Lung (tissue), 12 donors: ENCODE results near the gene KLF6. TPM values are rescaled to one million over a fixed set of nuclear protein-coding genes. Genes with fewer than 3 reads are reported as not detected.
A peak's percentile ranks its signal among the peaks of the same experiment; 100 is the strongest.

Experiments used
- ATAC-seq: fragments of 200-7000 bp; cut with Tn5 transposase; one replicate; pipeline ENCODE4 v1.9.1; 2020; ENCODE audit warnings: moderate number of reproducible peaks; ENCODE audit not compliant: insufficient read depth, low FRiP score
- DNase-seq, 3 donors: peaks; one replicate each; pipeline ENCODE4 v3.0.0-alpha.2; 2013 to 2017
- H3K27ac ChIP-seq, 2 donors: one replicate each; pipeline ENCODE4 v1.5.1; 2013; ENCODE audit warnings: mild to moderate bottlenecking in 2 of 2, moderate library complexity in 2 of 2, control low read depth in 1 of 2, inconsistent platforms in 1 of 2, low read depth in 1 of 2, low read length in 1 of 2
- H3K27me3 ChIP-seq, 3 donors: one replicate each; pipeline ENCODE4 v1.5.1; 2013; ENCODE audit warnings: low read length in 2 of 3; ENCODE audit not compliant: control insufficient read depth in 3 of 3, insufficient read depth in 3 of 3
- H3K36me3 ChIP-seq, 4 donors: one replicate each; pipeline ENCODE4 v1.5.1; 2013; ENCODE audit warnings: low read length in 4 of 4, mild to moderate bottlenecking in 1 of 4, moderate library complexity in 1 of 4; ENCODE audit not compliant: control insufficient read depth in 4 of 4, insufficient read depth in 4 of 4
- H3K4me1 ChIP-seq, 5 donors: one replicate each; pipeline ENCODE4 v1.5.1; 2013; ENCODE audit warnings: low read length in 5 of 5, mild to moderate bottlenecking in 2 of 5, moderate library complexity in 1 of 5; ENCODE audit not compliant: control insufficient read depth in 5 of 5, insufficient read depth in 5 of 5
- H3K4me3 ChIP-seq: one replicate; pipeline ENCODE4 v1.5.1; 2013; ENCODE audit warnings: mild to moderate bottlenecking, control low read depth, moderate library complexity
- H3K9ac ChIP-seq, 2 donors: one replicate each; pipeline ENCODE4 v1.5.1; 2013; ENCODE audit warnings: low read length in 2 of 2, control low read depth in 1 of 2; ENCODE audit not compliant: insufficient read depth in 1 of 2
- H3K9me3 ChIP-seq, 4 donors: one replicate each; pipeline ENCODE4 v1.5.1; 2013; ENCODE audit warnings: low read length in 3 of 4, mild to moderate bottlenecking in 1 of 4, moderate library complexity in 1 of 4; ENCODE audit not compliant: control insufficient read depth in 4 of 4, insufficient read depth in 3 of 4
- CTCF ChIP-seq: IDR thresholded peaks from 2 replicates; pipeline ENCODE4 v1.5.1; 2012; ENCODE audit warnings: mild to moderate bottlenecking; ENCODE audit errors: control extremely low read depth, extremely low read depth
- WGBS, 2 donors: extraction: QIAGEN DNeasy Blood & Tissue Kit; methylation state at CpG; one replicate each; pipeline ENCODE4 v1.1.7; 2013; 5-methylcytosine and 5-hydroxymethylcytosine counted together
- polyA plus RNA-seq, 2 donors: library from polyadenylated mRNA; stranded (reverse); fragments of 200-250 nt; gene quantifications; one replicate each; pipeline ENCODE4 v1.2.1, GENCODE V29; 2013
- total RNA-seq, 2 donors: library from RNA; depleted of rRNA in 1 of 2; stranded (reverse); fragments of >200 nt in 1 of 2; gene quantifications; one replicate each; pipeline ENCODE4 v1.2.1, GENCODE V29; 2014 to 2021
- donor health status: control.
- donor health status: control.
- donor health status: Bipolar disorder and iron deficiency.
- donor health status: healthy.
- donor health status: DM: yes; HTN: yes; CAD: no.

The KLF6 gene
- total and polyA plus RNA-seq, 4 donors = 45.6 to 264 (median 160) TPM

- Histone ChIP-seq H3K9ac (no peak overlapping the region), H3K36me3 (peaks cover 33 to 64% (median 44%) of the 10 kb centered on the region in 4 donors), H3K4me3 (peak overlapping the region; percentile 0), H3K27me3 (no peaks in the 10 kb centered on the region), H3K27ac (peak overlapping the region; percentile 73 to 100), H3K4me1 (peaks cover 16 to 61% (median 21%) of the 10 kb centered on the region in 5 donors), H3K9me3 (peaks cover 0 to 2% (median 0%) of the 10 kb centered on the region in 4 donors)
- 78 to 88% methylated on average over 14 of the region's 14 CpGs for WGBS, 2 donors
- TF ChIP-seq CTCF = no peak
- DNase-seq (peak in 1 of 3 donors; percentile 12), ATAC-seq (no peak)
Observed at GRCh38 chr10:3779158-3779741, 5.8 kb downstream of the KLF6 start.

GRCh38 chr10:3778692-3779157, 6.3 kb downstream of the KLF6 start:
- ATAC-seq = no peak
- Histone ChIP-seq H3K9me3 (peaks cover 0 to 2% (median 0%) of the 10 kb centered on the region in 4 donors), H3K9ac (peak overlapping the region in 1 of 2 donors; percentile 39), H3K27ac (peak overlapping the region; percentile 36 to 63), H3K4me3 (no peak overlapping the region), H3K27me3 (no peaks in the 10 kb centered on the region), H3K36me3 (peaks cover 33 to 58% (median 46%) of the 10 kb centered on the region in 4 donors), H3K4me1 (peaks cover 16 to 61% (median 21%) of the 10 kb centered on the region in 5 donors)
- 74 to 75% methylated on average over 3 of the region's 3 CpGs for WGBS, 2 donors
- no peak for TF ChIP-seq CTCF
- DNase-seq = no peak

GRCh38 chr10:3777981-3778691, 6.9 kb downstream of the KLF6 start:
- H3K36me3 ChIP-seq = peaks cover 33 to 53% (median 46%) of the 10 kb centered on the region in 4 donors
- DNase-seq (peak in 2 of 3 donors; percentile 48 to 56), ATAC-seq (no peak)
- H3K4me3 ChIP-seq = no peak overlapping the region
- H3K27ac ChIP-seq = peak overlapping the region; percentile 36 to 72
- peaks cover 16 to 60% (median 21%) of the 10 kb centered on the region in 5 donors for H3K4me1 ChIP-seq
- WGBS, 2 donors = 66 to 80% methylated on average over 7 of the region's 7 CpGs
- H3K27me3 ChIP-seq = no peaks in the 10 kb centered on the region
- peak overlapping the region in 1 of 2 donors; percentile 39 for H3K9ac ChIP-seq
- no peak for TF ChIP-seq CTCF
- peaks cover 0 to 2% (median 0%) of the 10 kb centered on the region in 4 donors for H3K9me3 ChIP-seq
